ENCODE measurements around the gene ADAMTS2. TPM values are rescaled to one million over a fixed set of nuclear protein-coding genes. Genes with fewer than 3 reads are reported as not detected.

ADAMTS2 gene
- total and polyA plus RNA-seq, 2 donors (not counting 3 experiments of a cell fraction or from before 2014, with no cell fraction given): not detected

DNA sequence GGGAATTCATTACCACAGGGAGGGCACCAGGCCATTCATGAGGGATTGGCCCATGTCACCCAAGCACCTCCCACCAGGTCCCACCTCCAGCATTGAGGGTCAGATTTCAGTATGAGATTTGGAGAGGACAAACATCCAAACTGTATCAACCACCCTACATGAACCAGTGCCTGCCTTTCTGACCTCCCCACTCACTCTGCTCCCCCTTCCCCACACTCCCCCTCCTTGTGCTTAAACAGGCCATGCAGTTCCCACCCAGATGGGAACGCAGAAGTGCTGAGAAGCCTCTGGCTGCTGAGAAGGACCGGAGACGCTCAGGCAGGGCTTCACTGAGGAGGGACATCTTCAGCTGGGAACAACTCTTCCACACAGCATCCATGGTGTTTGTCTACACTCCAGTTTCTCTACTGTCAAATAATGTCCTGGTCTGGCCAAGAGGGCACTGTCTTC is 30.0 kb upstream of the ADAMTS2 start:
- Histone ChIP-seq H2AFZ (ENCODE audit: low read depth, low read length) (no peak overlapping the region), H3K36me3 (ENCODE audit: control insufficient read depth in 2 of 2, extremely low read depth in 1 of 2, insufficient read depth in 2 of 2, low read length in 2 of 2) (no peaks in the 10 kb centered on the region), H3K9me1 (replicated peaks; ENCODE audit: control insufficient read depth, extremely low read depth, insufficient read depth, low read length) (no peaks in the 10 kb centered on the region), H3K4me2 (ENCODE audit: insufficient read depth, low read length) (no peak overlapping the region), H3K4me1 (ENCODE audit: control insufficient read depth, extremely low read depth, insufficient read depth, low read length) (no peaks in the 10 kb centered on the region), H3K9ac (replicated peaks; ENCODE audit: extremely low read depth, insufficient read depth, low read length) (no peak overlapping the region), H3K9me3 (replicated peaks; ENCODE audit: control insufficient read depth, insufficient read depth, low read length) (no peaks in the 10 kb centered on the region), H3K79me2 (ENCODE audit: control insufficient read depth, insufficient read depth, low read length) (no peaks in the 10 kb centered on the region), H3K27ac (ENCODE audit: insufficient read depth, low read depth, low read length) (no peak overlapping the region), H4K20me1 (replicated peaks; ENCODE audit: control insufficient read depth, extremely low read depth, insufficient read depth, low read length) (no peaks in the 10 kb centered on the region), H3K4me3 (replicated peaks in 1 of 3; ENCODE audit: insufficient read depth in 1 of 3, low read depth in 1 of 3, low read length in 3 of 3) (no peak overlapping the region), H3K27me3 (ENCODE audit: control insufficient read depth in 2 of 2, insufficient read depth in 2 of 2, low read length in 2 of 2) (no peaks in the 10 kb centered on the region)
- intact Hi-C loops (cut with micrococcal nuclease): no loop called here
- dilution Hi-C loops (cut with MboI; ENCODE audit: extremely low pct_ligation_motif_present, low sequenced_read_pairs): no loop called here
- POLR2A ChIA-PET: no interaction called here
- TF ChIP-seq POLR2A (IDR thresholded peaks at IDR 0.05; ENCODE audit: low read depth, low read length) (no peak), EZH2 (IDR thresholded peaks at IDR 0.05; ENCODE audit: borderline replicate concordance, low read depth, low read length, severe bottlenecking) (no peak), GATA2 (IDR thresholded peaks at IDR 0.05; ENCODE audit: insufficient read depth, insufficient read length, low read depth, low read length) (no peak), MYC (IDR thresholded peaks at IDR 0.05; ENCODE audit: low read depth, low read length) (no peak), JUN (IDR thresholded peaks at IDR 0.05; ENCODE audit: borderline replicate concordance, insufficient read depth, insufficient read length, low read depth) (no peak), POLR2AphosphoS5 (IDR thresholded peaks at IDR 0.05; ENCODE audit: insufficient read depth, low read depth, low read length) (no peak), FOS (IDR thresholded peaks at IDR 0.05; ENCODE audit: borderline replicate concordance, insufficient read depth, low read length) (no peak)
- TF ChIP-seq, protein P1, sequence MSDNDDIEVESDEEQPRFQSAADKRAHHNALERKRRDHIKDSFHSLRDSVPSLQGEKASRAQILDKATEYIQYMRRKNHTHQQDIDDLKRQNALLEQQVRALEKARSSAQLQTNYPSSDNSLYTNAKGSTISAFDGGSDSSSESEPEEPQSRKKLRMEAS (IDR thresholded peaks at IDR 0.05; ENCODE audit: insufficient read depth, insufficient read length): no peak
- TF ChIP-seq, protein P2, sequence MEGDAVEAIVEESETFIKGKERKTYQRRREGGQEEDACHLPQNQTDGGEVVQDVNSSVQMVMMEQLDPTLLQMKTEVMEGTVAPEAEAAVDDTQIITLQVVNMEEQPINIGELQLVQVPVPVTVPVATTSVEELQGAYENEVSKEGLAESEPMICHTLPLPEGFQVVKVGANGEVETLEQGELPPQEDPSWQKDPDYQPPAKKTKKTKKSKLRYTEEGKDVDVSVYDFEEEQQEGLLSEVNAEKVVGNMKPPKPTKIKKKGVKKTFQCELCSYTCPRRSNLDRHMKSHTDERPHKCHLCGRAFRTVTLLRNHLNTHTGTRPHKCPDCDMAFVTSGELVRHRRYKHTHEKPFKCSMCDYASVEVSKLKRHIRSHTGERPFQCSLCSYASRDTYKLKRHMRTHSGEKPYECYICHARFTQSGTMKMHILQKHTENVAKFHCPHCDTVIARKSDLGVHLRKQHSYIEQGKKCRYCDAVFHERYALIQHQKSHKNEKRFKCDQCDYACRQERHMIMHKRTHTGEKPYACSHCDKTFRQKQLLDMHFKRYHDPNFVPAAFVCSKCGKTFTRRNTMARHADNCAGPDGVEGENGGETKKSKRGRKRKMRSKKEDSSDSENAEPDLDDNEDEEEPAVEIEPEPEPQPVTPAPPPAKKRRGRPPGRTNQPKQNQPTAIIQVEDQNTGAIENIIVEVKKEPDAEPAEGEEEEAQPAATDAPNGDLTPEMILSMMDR (IDR thresholded peaks at IDR 0.05; ENCODE audit: extremely low read depth in 1 of 2, insufficient read depth in 1 of 2, low read depth in 1 of 2, low read length in 2 of 2): no peak
- FAIRE-seq (no peak), DNase-seq (ENCODE audit: low read depth, low spot score) (no peak)
- no TSS peak for BruUV-seq (replicated peaks)
- CTCF ChIA-PET: no interaction called here
